Trophoblast cell (in vitro differentiated cells and primary cell): ENCODE data around the gene ANKRD16.
"Not testable (repeated sequence)": the region's sequence is repeated elsewhere in the genome, so short reads cannot be mapped to it uniquely, and the experiment has no call there.

Experiments
- DNase-seq, 2 donors: peaks; one replicate each; pipeline ENCODE4 v3.0.0-alpha.2; 2016
- H2AFZ ChIP-seq: 2 replicates; pipeline ENCODE4 v1.6.1; 2013; ENCODE audit warnings: low read length, moderate library complexity, mild to moderate bottlenecking; ENCODE audit not compliant: insufficient read depth, poor library complexity
- H2AK5ac ChIP-seq: 2 replicates; pipeline ENCODE4 v1.6.1; 2013; ENCODE audit warnings: mild to moderate bottlenecking, low read length
- H2BK120ac ChIP-seq: 2 replicates; pipeline ENCODE4 v1.6.1; 2013; ENCODE audit warnings: low read length, mild to moderate bottlenecking, moderate library complexity; ENCODE audit not compliant: insufficient read depth, poor library complexity
- H2BK12ac ChIP-seq: 2 replicates; pipeline ENCODE4 v1.6.1; 2013; ENCODE audit warnings: mild to moderate bottlenecking, low read length, moderate library complexity
- H2BK5ac ChIP-seq: 2 replicates; pipeline ENCODE4 v1.6.1; 2013; ENCODE audit warnings: low read length, low read depth, moderate library complexity, mild to moderate bottlenecking; ENCODE audit not compliant: poor library complexity
- H3K14ac ChIP-seq: 2 replicates; pipeline ENCODE4 v1.6.1; 2013; ENCODE audit warnings: mild to moderate bottlenecking, low read length
- H3K18ac ChIP-seq: 2 replicates; pipeline ENCODE4 v1.6.1; 2013; ENCODE audit warnings: mild to moderate bottlenecking, low read length
- H3K23ac ChIP-seq: 2 replicates; pipeline ENCODE4 v1.6.1; 2013; ENCODE audit warnings: low read length
- H3K27ac ChIP-seq: 2 replicates; pipeline ENCODE4 v1.5.1; 2013; ENCODE audit warnings: low read depth, mild to moderate bottlenecking, inconsistent platforms, low read length, moderate library complexity
- H3K27me3 ChIP-seq: 2 replicates; pipeline ENCODE4 v1.6.1; 2013; ENCODE audit warnings: inconsistent platforms, mild to moderate bottlenecking, low read length, moderate library complexity; ENCODE audit not compliant: insufficient read depth
- H3K36me3 ChIP-seq, 2 experiments: 1 replicate in 1 of 2; 2 replicates in 1 of 2; pipeline ENCODE4 v1.6.1; 2013; ENCODE audit warnings: low read length in 2 of 2, mild to moderate bottlenecking in 2 of 2, moderate library complexity in 1 of 2; ENCODE audit not compliant: insufficient read depth in 2 of 2, control insufficient read depth in 1 of 2
- H3K4ac ChIP-seq: 2 replicates; pipeline ENCODE4 v1.6.1; 2013; ENCODE audit warnings: low read depth, mild to moderate bottlenecking, low read length, moderate library complexity
- H3K4me1 ChIP-seq, 2 experiments: 1 replicate in 1 of 2; 2 replicates in 1 of 2; pipeline ENCODE4 v1.6.1; 2013; ENCODE audit warnings: low read length in 2 of 2, mild to moderate bottlenecking in 2 of 2, moderate library complexity in 1 of 2; ENCODE audit not compliant: insufficient read depth in 2 of 2, control insufficient read depth in 1 of 2
- H3K4me2 ChIP-seq: 2 replicates; pipeline ENCODE4 v1.6.1; 2013; ENCODE audit warnings: inconsistent platforms, mild to moderate bottlenecking, low read length, moderate library complexity
- H3K4me3 ChIP-seq: 2 replicates; pipeline ENCODE4 v1.5.1; 2013; ENCODE audit warnings: mild to moderate bottlenecking, low read depth, low read length, inconsistent platforms
- H3K79me1 ChIP-seq: one replicate; pipeline ENCODE4 v1.6.1; 2013; ENCODE audit warnings: low read length
- H3K79me2 ChIP-seq: 2 replicates; pipeline ENCODE4 v1.6.1; 2013; ENCODE audit warnings: low read length, mild to moderate bottlenecking; ENCODE audit not compliant: control insufficient read depth, insufficient read depth, poor library complexity
- H3K9ac ChIP-seq: 2 replicates; pipeline ENCODE4 v1.6.1; 2013; ENCODE audit warnings: mild to moderate bottlenecking, low read length
- H3K9me3 ChIP-seq: 2 replicates; pipeline ENCODE4 v1.6.1; 2013; ENCODE audit warnings: low read depth, mild to moderate bottlenecking, control low read depth, inconsistent platforms, low read length; ENCODE audit not compliant: insufficient read depth
- H4K12ac ChIP-seq: 2 replicates; pipeline ENCODE4 v1.6.1; 2013; ENCODE audit warnings: low read depth, mild to moderate bottlenecking, low read length, moderate library complexity
- H4K8ac ChIP-seq: 2 replicates; pipeline ENCODE4 v1.6.1; 2013; ENCODE audit warnings: low read depth, mild to moderate bottlenecking, low read length, moderate library complexity
- H4K91ac ChIP-seq: one replicate; pipeline ENCODE4 v1.6.1; 2013; ENCODE audit warnings: low read depth, mild to moderate bottlenecking, low read length, moderate library complexity
- WGBS: extraction: QIAGEN DNeasy Blood & Tissue Kit; methylation state at CpG from one replicate; pipeline ENCODE4 v1.1.7; 2013; ENCODE audit warnings: missing lambda C conversion rate; ENCODE audit not compliant: insufficient read length, insufficient coverage; ENCODE audit errors: extremely low coverage; 5-methylcytosine and 5-hydroxymethylcytosine counted together

ANKRD16 gene

DNA sequence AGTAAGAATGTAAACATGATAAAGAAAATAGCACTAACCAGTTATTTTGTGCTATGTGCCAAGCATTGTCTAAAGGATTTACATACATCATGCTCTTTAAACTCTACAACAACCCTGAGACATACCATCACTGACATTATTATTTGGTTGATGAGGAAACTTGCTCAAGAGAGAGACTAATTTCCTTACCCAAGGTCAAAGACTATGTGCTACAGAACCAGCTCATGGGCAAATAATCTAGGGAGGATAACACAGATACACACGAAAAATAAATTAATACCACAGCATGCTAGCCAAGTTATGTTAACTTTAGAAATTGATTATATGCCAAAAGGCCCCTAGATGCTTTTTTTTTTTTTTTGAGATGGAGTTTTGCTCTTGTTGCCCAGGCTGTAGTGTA, 2.7 kb downstream of the ANKRD16 start:
- H3K9ac ChIP-seq: no peak overlapping the region
- no peak overlapping the region for H3K27ac ChIP-seq
- H3K4me3 ChIP-seq: no peak overlapping the region
- peaks cover 10% of the 10 kb centered on the region for H3K79me2 ChIP-seq
- no peak overlapping the region for H3K4me2 ChIP-seq
- H3K4me1 ChIP-seq: peaks cover 4 to 13% of the 10 kb centered on the region in 2 experiments
- no peak overlapping the region for H3K18ac ChIP-seq
- no peak overlapping the region for H4K8ac ChIP-seq
- DNase-seq: no peak
- no peak overlapping the region for H4K91ac ChIP-seq
- no peaks in the 10 kb centered on the region for H3K27me3 ChIP-seq
- H2AFZ ChIP-seq: no peak overlapping the region
- no peak overlapping the region for H3K14ac ChIP-seq
- no peak overlapping the region for H2BK120ac ChIP-seq
- H3K9me3 ChIP-seq: no peaks in the 10 kb centered on the region
- WGBS: no CpG with 5 or more reads among the region's 1 CpG
- no peak overlapping the region for H2BK12ac ChIP-seq
- H4K12ac ChIP-seq: no peak overlapping the region
- no peak overlapping the region for H2AK5ac ChIP-seq
- H2BK5ac ChIP-seq: no peak overlapping the region
- H3K36me3 ChIP-seq: peaks cover 10 to 19% of the 10 kb centered on the region in 2 experiments
- no peak overlapping the region for H3K4ac ChIP-seq
- peaks cover 8% of the 10 kb centered on the region for H3K79me1 ChIP-seq
- H3K23ac ChIP-seq: no peak overlapping the region

DNA sequence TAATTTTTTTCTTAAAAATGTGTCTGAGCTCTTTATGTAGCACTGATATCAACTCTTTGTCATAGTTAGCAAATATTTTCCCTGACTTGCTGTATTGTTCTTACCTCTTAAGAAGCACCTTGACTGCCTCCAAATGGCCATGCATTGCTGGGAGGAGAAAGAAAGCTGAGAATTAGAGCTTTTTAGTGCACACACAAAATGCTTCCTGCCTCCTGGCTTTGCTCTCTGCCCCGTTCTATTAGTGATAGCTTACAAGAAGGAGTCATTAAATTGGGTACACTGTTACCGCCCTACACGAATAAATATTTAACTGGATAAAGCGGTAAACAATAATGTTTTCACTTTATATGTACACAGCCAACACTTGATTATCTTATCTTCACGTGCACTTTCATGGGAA, 4.1 kb downstream of the ANKRD16 start:
- H3K9me3 ChIP-seq: no peaks in the 10 kb centered on the region
- no peak overlapping the region for H3K14ac ChIP-seq
- no peak overlapping the region for H2AK5ac ChIP-seq
- no peak overlapping the region for H3K4ac ChIP-seq
- peaks cover 13 to 21% of the 10 kb centered on the region in 2 experiments for H3K36me3 ChIP-seq
- no peak overlapping the region for H4K8ac ChIP-seq
- H3K18ac ChIP-seq: no peak overlapping the region
- H3K23ac ChIP-seq: no peak overlapping the region
- no peak overlapping the region for H4K12ac ChIP-seq
- no peak overlapping the region for H2BK120ac ChIP-seq
- H4K91ac ChIP-seq: no peak overlapping the region
- WGBS: no CpG with 5 or more reads among the region's 5 CpGs
- H3K79me2 ChIP-seq: peaks cover 8% of the 10 kb centered on the region
- DNase-seq: no peak
- H2BK12ac ChIP-seq: no peak overlapping the region
- H3K79me1 ChIP-seq: peaks cover 8% of the 10 kb centered on the region
- no peak overlapping the region for H2BK5ac ChIP-seq
- no peaks in the 10 kb centered on the region for H3K27me3 ChIP-seq
- no peak overlapping the region for H2AFZ ChIP-seq
- H3K4me2 ChIP-seq: no peak overlapping the region
- no peak overlapping the region for H3K27ac ChIP-seq
- no peak overlapping the region for H3K9ac ChIP-seq
- peaks cover 4 to 6% of the 10 kb centered on the region in 2 experiments for H3K4me1 ChIP-seq
- H3K4me3 ChIP-seq: no peak overlapping the region

DNA sequence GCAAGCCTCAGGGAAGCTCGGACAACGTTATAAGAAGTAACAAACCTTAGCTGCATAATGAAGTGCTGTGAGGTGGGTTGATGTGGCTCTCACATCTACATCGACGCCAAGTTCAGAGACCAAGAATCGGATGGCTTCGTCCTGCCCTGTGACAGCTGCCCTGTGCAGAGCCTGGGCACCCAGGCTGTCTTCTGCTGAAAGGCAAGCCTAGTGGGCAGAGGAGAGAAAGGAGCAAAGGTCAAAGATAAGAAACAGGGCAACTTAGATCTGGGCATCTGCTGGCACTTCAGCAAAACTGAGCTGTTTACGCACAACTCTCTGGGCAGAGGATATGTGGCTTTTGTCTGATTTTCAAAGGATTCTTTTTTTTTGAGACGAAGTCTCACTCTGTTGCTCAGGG, 6.7 kb downstream of the ANKRD16 start:
- Histone ChIP-seq H3K79me2 (no peaks in the 10 kb centered on the region), H3K79me1 (no peaks in the 10 kb centered on the region), H3K18ac (no peak overlapping the region), H3K4ac (no peak overlapping the region), H2BK5ac (no peak overlapping the region), H3K23ac (no peak overlapping the region), H4K12ac (no peak overlapping the region), H3K4me3 (no peak overlapping the region), H3K14ac (no peak overlapping the region), H2AK5ac (no peak overlapping the region), H3K9ac (no peak overlapping the region), H3K27me3 (no peaks in the 10 kb centered on the region), H3K36me3 (peaks cover 15 to 23% of the 10 kb centered on the region in 2 experiments), H2BK12ac (no peak overlapping the region), H3K27ac (no peak overlapping the region), H3K4me2 (no peak overlapping the region), H3K9me3 (no peaks in the 10 kb centered on the region), H2BK120ac (no peak overlapping the region), H4K91ac (no peak overlapping the region), H4K8ac (no peak overlapping the region), H2AFZ (no peak overlapping the region), H3K4me1 (no peaks in the 10 kb centered on the region)
- no CpG with 5 or more reads among the region's 8 CpGs for WGBS
- DNase-seq: no peak

DNA sequence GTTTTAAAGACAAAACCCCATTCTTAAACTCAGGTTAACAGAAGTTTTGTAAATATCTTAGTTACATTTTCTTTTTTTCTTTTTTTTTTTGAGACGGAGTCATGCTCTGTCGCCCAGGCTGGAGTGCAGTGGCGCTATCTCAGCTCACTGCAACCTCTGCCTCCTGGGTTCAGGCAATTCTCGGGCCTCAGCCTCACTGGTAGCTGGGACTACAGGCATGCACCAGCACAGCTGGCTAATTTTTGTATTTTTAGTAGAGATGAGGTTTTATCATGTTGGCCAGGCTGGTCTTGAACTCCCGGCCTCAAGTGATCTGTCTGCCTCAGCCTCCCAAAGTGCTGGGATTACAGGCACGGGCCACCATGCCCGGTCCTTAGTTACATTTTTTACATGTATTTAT, 12.7 kb downstream of the ANKRD16 start:
- not testable (repeated sequence) for H3K4ac ChIP-seq, H3K9me3 ChIP-seq, H3K9ac ChIP-seq, H4K91ac ChIP-seq, H3K27me3 ChIP-seq, H4K8ac ChIP-seq, H4K12ac ChIP-seq, H3K27ac ChIP-seq, H3K4me2 ChIP-seq, H2BK12ac ChIP-seq, H3K4me1 ChIP-seq, H2BK120ac ChIP-seq, H3K79me1 ChIP-seq, H3K14ac ChIP-seq, H2AK5ac ChIP-seq, H3K23ac ChIP-seq, H3K18ac ChIP-seq, H3K4me3 ChIP-seq, H3K79me2 ChIP-seq, H2BK5ac ChIP-seq, DNase-seq, H2AFZ ChIP-seq
- WGBS: no CpG with 5 or more reads among the region's 7 CpGs
- peaks cover 11 to 17% of the 10 kb centered on the region in 2 experiments for H3K36me3 ChIP-seq
